Stimulated activated CD4-positive, alpha-beta T cell treated with anti-CD3 and anti-CD28 coated beads, Interleukin-15, amount 100 ng/mL, for 48 hours (primary cell): ENCODE measurements around the gene KCTD1.

Experiments used
- DNase-seq, 2 donors: peaks; one replicate each; pipeline ENCODE4 v3.0.0-alpha.2; 2020; ENCODE audit warnings: low read depth in 2 of 2

Gene KCTD1

DNA sequence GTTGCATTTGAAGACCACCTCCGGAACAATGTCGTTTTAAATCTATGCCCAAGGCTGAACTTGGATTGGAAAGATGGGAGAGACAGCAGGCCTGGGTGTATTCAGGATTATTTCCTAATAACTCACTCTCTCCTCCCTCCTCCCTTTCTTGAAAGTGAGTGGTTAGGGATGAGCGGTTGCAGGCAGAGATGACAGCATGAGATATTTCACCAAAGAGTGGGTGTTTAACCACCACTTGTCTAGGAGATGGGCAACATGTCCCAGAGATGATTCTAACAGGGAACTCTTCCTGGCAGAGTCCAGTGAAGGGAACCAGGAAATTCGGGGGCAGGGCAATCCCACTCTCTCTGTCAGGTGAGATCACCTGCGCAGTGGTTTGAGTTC is 123.2 kb downstream of the KCTD1 start:
- DNase-seq, result no peak

DNA sequence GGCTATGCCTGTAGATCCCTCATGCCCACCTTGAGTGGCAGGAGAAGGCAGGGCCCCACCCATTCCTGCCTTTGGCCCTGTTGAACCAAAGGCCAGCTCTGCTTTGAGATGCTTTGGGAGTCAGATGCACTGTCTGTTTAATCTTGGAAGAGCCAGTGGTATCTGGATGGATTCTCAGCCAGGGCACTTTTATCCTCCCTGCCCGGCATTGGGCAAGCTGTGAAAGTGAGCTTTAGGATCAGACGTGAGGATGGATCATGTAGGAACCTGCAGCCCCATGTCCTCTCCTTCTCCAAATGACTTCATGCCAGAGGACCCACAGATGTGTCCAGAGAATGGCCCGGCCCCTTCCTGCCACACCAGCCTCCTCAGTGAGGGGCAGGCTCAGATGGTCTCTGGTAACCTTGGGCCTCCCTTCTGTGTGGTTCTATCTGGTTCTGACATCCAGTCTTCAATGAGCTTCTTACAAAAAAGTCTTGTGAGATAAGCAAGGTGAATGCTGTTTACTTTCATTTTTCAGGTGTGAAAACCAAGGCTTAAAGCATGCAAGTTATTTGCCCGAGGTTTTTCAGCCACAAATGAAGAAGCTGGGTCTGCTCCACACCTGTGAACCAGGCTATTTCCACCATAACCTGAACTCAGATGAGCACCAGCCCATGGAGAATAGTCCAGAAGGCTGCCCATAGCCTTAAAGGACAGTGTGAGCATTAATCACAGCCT is 123.8 kb downstream of the KCTD1 start:
- DNase-seq, result no peak

DNA sequence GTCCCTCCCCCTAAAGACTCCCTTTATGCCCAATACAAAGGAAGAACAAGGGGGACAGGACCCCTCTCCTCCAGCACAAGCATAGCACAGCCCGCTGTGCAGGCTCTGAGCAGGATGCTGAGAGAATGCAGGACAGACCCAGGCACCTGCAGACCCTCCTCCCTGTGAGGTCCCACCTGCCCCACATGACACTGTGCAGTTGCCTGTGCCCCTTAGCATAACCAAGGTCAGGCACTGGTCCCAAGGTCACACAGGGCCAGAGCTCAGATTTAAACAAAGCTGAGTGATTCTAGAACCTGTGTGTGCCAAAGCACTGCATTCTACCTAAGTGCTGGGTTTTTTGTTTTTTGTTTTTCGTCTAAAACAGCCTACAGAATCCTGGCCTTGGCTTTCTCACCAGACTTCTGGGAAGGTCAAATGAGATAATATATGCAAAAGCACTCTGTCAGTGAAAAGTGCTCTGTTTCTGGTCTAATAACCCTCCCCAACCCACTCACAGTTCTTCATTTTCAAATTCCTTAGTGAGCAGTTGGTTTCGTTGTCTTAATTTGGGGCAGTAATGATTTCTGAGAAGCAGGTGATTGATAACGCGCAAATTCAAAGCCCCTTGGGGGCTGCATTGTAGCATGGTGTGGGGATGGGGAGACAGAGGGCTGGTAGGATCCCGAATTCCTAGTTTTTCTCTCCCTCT is 125.7 kb downstream of the KCTD1 start:
- DNase-seq, result no peak

DNA sequence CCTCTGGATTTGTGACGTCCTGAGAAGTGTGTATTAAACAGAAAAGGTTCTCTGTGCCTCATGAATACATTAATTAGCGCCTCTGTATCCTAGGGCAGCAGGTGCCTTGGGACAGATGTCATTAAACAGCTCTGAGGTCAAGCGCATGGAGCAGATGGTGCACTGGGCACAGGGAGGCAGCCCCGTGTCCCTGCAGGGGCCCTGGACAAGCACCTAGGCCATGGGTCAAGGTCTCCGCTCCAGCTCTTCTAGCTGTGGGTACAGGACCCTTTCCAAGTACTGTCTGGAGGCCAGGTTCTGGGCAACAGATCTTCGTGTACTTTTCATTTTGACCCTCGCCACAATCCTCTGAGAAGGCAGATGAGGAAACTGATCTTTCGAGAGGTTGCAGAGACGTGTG is 126.4 kb downstream of the KCTD1 start:
- no peak for DNase-seq

DNA sequence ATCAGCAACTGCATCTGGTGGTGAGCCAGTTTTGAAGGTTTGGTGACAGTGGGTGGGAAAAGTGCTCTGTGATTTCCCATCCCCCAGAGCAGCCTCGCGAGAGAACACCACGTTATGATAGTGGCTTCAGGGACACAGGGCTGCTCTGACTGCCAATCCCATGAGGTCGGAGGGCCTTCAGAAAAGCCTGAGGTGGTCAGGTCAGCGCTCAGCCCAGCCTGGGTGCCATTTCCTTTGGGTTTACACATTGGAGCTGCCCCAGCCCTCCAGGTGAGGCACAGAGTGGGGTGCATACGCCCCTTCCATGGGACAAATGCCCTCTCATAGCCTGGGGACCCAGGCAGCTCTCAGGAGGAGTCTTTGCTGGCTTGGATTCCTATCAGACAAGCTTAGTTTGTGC is 126.8 kb downstream of the KCTD1 start:
- DNase-seq, result no peak

DNA sequence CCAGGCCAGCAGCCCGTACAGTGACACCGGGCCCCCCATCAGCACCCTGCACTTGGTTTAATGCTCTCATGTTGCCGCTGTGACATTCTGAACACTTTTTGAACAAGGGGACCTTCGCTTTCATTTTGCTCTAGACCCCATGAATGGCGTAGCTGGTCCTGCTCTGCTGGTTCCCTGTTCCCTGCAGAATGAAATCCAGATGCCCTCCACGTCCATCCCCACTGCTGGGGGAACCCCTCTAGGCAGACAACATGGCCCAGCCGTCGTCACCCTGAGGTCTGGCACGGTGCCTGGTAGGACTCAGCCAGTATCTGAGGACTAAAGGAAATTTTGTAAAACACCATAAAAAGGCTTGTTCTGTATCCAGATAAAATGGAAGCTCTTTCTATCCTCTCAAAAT is 128.6 kb downstream of the KCTD1 start:
- no peak for DNase-seq

DNA sequence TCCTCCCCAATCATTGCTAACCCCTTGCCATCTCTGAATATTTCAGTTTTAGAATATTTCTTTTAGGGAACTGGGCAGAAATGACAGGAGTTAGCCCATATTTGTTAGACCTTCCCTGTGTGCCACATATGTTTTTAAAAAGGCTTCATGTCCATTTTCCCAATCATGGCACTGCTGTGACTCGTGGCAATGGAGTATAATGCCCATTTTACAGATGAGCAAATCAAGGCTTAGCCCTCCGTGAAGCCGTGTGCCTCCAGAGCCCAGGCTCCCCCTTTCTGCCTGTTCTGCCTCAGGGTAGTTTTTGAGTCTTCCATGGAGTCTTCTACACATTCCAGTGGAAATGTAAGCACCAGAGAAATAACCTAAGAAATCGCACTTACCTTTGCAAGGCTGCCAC is 130.1 kb downstream of the KCTD1 start:
- DNase-seq, result no peak

DNA sequence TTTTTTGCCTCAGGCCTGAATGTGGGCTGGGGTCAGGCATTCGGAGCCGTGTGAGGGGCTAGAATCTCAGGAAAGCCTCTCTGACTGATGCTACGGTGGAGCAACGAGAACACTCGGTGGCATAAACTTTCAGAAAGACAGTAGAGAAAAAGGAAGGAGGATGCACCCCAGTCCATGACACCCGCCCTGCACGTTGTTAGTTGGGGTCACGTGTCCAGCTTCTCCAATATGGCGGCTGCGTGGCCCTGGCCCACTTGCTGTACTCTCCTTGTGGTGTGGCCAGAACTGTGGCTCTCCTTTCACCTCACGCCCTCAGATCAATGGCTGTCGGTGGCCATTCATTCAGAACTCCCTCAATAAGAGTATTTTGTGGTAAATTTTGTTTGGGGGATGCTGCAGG is 131.2 kb downstream of the KCTD1 start:
- no peak for DNase-seq

DNA sequence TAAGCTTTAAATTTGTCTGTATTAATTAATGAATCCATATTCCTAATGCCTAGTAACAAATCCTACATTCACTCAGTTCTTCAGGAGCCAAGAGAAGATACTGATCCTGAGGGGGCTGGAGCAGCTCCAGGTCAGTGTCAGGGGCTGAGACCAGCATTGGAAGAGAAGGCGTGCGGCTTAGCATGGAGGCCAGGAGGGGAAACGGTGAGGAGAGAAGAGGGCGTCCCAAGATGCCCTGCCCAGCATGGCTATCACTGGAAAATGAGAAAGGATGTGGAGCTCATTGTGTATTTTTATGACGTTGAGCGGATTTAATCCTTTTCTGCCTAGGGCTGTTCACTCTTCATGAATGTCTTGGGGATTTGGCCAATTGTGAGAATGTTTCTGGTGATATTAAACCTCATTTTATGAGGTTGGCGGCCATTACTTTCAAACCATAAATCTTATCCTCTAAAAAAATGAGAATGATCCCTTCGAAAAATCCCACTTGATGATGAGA is 131.7 kb downstream of the KCTD1 start:
- no peak for DNase-seq

DNA sequence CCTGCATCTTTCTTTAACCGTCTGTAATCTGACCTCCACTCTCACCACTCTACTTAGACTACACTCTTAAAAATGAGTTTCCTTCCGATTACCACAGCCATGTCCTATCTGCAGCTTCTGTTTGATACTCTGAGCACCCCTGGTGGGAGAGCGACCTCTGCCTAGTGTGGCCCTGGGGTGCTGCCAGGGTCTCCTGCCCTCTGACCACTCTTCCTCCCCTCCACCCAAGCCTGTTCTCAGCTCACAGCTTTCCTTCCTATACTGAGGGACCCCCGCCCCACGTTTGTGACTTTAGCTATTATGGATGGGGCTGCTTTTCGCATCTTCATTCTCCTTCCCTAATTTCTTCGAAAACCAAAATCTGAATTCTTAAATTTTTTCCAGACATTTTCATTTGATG is 132.7 kb downstream of the KCTD1 start:
- DNase-seq, result no peak

DNA sequence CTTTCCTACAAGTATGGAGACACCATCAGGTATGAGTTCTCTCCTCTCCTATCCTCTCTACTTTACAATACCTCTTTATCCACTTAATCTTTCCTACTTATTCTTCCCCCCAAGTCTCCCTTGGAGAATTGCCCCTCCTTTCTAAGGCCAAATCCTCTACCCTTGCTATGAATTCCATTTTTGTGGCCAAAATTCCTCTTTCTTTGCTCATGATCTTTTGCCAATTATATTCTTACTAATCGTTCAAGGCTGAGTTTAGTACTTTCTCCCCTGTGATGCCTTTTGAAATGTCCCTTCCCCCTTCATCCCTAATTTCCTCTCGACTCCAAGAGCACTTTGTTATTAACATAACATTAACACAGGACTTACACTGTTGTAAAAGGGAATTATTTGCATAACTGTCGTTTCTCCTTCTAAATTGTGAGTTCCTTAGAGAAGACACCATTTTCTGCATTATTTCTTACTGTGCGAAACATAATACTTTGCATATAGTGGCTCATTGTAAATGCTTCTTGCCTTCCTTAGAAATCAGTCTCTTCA is 133.4 kb downstream of the KCTD1 start:
- DNase-seq, result no peak

DNA sequence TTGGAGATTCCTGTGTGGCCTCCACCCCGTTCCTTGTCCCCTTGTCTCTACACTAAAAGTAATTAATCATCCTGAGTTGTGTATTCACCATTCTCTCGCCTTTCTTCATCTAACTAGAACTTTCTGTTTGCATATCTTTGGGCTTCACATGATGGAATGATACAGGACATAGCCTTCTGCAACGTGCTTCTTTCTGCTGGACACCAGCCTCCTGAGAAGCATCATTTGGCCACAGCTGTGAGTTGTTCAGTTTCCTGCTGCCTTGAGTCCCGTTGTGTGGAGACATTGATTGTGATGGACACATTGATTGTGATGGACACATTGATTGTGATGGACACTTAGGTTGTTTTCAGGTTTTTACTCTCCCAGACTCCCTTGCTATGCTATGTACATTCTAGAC is 139.3 kb downstream of the KCTD1 start:
- DNase-seq, result no peak

DNA sequence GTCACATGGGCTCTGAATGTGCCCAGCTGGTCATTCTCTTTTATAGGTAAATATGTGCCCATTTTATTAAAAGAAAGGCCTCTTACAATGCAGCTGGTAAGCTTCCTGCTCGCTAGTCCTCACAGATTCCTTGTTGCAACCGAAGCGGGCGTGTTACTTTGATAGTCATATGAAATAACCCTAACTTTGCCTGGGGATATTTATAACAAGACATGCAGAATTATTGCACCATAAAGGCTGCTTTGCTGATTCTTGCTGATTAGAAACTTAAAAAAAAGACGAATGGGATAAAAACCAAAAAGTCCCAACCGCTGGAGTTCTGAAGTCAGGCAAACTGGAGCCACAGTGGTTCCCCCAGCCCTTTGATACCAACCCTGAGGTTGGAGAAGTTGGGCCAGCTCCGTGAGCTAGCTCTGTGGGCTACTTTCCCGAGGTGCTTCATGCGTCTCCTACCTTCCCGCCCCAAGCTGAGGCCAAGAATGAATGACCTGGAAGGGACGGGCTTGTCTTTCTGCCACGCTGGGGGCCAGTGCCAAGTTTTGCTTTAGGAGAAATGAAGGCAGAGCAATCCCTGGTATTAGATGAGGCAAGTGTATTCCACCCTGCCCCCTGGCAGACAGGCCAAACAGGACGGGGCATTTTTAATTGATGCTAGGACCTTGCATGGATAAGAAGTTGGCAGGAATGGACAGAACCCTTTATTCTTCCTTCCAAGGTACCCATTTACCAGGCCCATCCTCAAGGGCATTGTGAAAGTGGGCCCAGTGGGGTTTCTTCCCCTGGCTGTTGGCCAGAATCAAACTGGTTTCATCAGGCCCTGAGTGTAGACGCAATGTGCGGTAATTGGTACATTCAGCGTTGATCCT is 140.4 kb downstream of the KCTD1 start:
- DNase-seq, result no peak

DNA sequence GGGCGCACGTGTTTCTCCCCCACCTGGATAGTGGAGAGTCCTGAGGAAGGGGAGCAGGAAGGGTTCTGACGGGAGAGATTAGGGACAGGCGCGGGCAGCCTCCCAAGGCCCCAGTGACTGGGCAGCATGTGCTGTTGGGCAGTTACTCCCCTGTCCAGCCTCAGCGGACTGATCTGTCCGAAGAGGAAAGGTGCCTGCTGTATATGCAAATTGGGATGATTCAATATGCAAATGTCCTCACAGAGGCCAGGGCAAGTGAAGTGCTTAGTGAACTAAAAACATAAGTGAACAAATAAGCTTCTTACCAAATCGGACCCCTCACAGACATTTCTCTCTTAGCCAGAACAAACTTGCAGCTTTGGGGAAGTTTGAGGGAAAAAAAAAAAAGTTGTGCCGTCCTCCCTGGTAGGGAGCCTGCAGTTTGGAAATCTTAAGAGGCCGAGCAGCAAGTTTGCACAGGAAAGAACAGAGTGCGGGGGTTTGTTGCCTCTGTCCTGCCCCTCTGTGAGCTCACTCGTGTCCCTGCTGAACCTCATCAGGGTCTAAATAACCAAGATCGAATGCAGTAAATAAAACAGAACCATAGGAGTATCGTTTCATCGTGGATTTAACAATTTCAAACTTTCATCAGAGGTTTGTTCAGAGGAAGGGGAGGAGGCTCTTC is 141.4 kb downstream of the KCTD1 start:
- no peak for DNase-seq

DNA sequence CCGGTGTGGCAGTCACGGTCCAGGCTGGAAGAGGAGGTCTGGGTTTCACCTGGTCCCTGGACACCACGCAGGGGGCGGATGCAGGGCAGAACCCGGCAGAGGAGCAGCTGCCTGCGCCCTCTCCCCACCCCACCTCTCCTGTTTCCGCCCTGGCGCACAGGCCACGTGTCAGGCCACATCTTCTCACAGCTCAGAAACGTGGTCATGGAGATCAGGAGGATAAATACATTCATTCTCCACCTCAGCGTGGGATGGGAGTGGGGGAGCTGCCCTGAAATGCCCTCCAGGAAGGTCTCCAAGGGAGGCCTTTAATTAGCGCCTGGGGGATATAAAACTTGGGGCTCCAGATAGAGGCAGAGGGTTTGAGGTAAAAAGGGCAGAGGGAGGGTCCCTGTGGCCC is 142.0 kb downstream of the KCTD1 start:
- DNase-seq, result no peak

DNA sequence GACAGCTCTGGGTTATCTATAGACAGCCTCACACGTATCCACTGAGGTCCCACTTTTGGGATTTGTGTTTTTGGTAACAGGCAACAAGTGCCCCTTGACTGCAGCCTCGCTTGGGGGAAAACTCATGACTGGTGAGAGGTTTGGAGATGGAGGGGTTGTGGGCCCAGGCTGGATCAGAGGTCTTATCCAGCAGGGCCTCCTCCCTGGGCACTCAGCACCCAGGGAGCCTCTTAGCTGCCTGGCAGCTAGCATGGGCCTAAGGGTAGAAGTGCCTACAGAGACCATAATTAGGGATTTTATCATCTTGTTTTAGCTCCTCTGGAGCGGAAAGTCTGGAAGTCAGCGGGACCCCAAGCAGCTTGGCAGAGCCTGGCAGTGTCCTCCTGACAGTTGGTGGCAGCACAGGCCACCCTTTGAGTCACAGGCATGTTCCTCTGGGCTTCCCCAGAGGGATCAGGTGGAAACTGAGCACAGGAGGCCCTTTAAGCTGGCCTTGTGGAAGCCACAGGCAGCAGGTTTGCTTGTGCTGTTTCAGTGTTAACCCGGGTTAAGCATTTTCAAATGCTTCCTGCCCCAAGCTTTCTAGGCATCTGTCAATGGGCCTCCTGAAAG is 143.1 kb downstream of the KCTD1 start:
- no peak for DNase-seq
